ENCODE data around the gene STK32C.

STK32C gene

GRCh38 chr10:132189810-132190422 is 117.8 kb downstream of the STK32C start:
- ChIA-PET POLR2A (no interaction called here), CTCF (no interaction called here)
- TF ChIP-seq BHLHE40 (IDR thresholded peaks at IDR 0.05; ENCODE audit: borderline replicate concordance): no peak
- no peak for TF ChIP-seq PKNOX1 (IDR thresholded peaks at IDR 0.05)
- TF ChIP-seq SP1 (IDR thresholded peaks at IDR 0.05): no peak
- no peak for TF ChIP-seq FOXK2 (IDR thresholded peaks at IDR 0.05)
- no peak for TF ChIP-seq ZNF384 (IDR thresholded peaks at IDR 0.05)
- no peak for TF ChIP-seq ARNT (IDR thresholded peaks at IDR 0.05)
- TF ChIP-seq CTBP1 (IDR thresholded peaks at IDR 0.05; ENCODE audit: borderline replicate concordance): no peak
- no peak for TF ChIP-seq HDGF (IDR thresholded peaks at IDR 0.05; ENCODE audit: borderline replicate concordance)
- no peak for TF ChIP-seq L3MBTL2 (conservative IDR thresholded peaks at IDR 0.05)
- TF ChIP-seq ELF4 (IDR thresholded peaks at IDR 0.05): no peak
- TF ChIP-seq FOXA1 (IDR thresholded peaks at IDR 0.05): no peak
- TF ChIP-seq FOXM1 (IDR thresholded peaks at IDR 0.05; ENCODE audit: borderline replicate concordance): no peak
- no peak for TF ChIP-seq LEF1 (IDR thresholded peaks at IDR 0.05; ENCODE audit: borderline replicate concordance)
- TF ChIP-seq SUZ12 (IDR thresholded peaks at IDR 0.05): no peak
- TF ChIP-seq NFRKB (IDR thresholded peaks at IDR 0.05): no peak
- no peak for TF ChIP-seq TARDBP (IDR thresholded peaks at IDR 0.05)
- DNase-seq (ENCODE audit: extremely low spot score): no peak

GRCh38 chr10:132189016-132189415 is 118.7 kb downstream of the STK32C start:
- POLR2A ChIA-PET: no interaction called here
- TF ChIP-seq FOXM1 (IDR thresholded peaks at IDR 0.05; ENCODE audit: borderline replicate concordance): no peak
- no peak for TF ChIP-seq CTBP1 (IDR thresholded peaks at IDR 0.05; ENCODE audit: borderline replicate concordance)
- no peak for TF ChIP-seq HDGF (IDR thresholded peaks at IDR 0.05; ENCODE audit: borderline replicate concordance)
- no peak for TF ChIP-seq SUZ12 (IDR thresholded peaks at IDR 0.05)
- TF ChIP-seq TARDBP (IDR thresholded peaks at IDR 0.05): no peak
- no peak for TF ChIP-seq FOXA1 (IDR thresholded peaks at IDR 0.05)
- no peak for TF ChIP-seq ZNF384 (IDR thresholded peaks at IDR 0.05)
- TF ChIP-seq BHLHE40 (IDR thresholded peaks at IDR 0.05; ENCODE audit: borderline replicate concordance): no peak
- TF ChIP-seq NFRKB (IDR thresholded peaks at IDR 0.05): no peak
- no peak for TF ChIP-seq L3MBTL2 (conservative IDR thresholded peaks at IDR 0.05)
- TF ChIP-seq ARNT (IDR thresholded peaks at IDR 0.05): no peak
- DNase-seq (ENCODE audit: extremely low spot score): no peak
- CTCF ChIA-PET: no interaction called here

- CTCF ChIA-PET: no interaction called here
Observed at GRCh38 chr10:132188331-132188730, 119.4 kb downstream of the STK32C start.

GRCh38 chr10:132187430-132188138 is 120.2 kb downstream of the STK32C start:
- ChIA-PET CTCF (no interaction called here), POLR2A (no interaction called here)
- no peak for TF ChIP-seq NFRKB (IDR thresholded peaks at IDR 0.05)
- TF ChIP-seq ZNF384 (IDR thresholded peaks at IDR 0.05): no peak
- no peak for TF ChIP-seq TARDBP (IDR thresholded peaks at IDR 0.05)
- TF ChIP-seq SP1 (IDR thresholded peaks at IDR 0.05): no peak
- no peak for TF ChIP-seq FOXA1 (IDR thresholded peaks at IDR 0.05)
- no peak for TF ChIP-seq FOXK2 (IDR thresholded peaks at IDR 0.05)
- TF ChIP-seq HDGF (IDR thresholded peaks at IDR 0.05; ENCODE audit: borderline replicate concordance): no peak
- TF ChIP-seq PKNOX1 (IDR thresholded peaks at IDR 0.05): no peak
- TF ChIP-seq ELF4 (IDR thresholded peaks at IDR 0.05): no peak
- DNase-seq (ENCODE audit: extremely low spot score): peak; percentile 53

More at GRCh38 chr10:132188331-132188730, 119.4 kb downstream of the STK32C start:
- POLR2A ChIA-PET: no interaction called here
- TF ChIP-seq FOXA1 (IDR thresholded peaks at IDR 0.05) (no peak), TARDBP (IDR thresholded peaks at IDR 0.05) (no peak), BHLHE40 (IDR thresholded peaks at IDR 0.05; ENCODE audit: borderline replicate concordance) (no peak), PKNOX1 (IDR thresholded peaks at IDR 0.05) (no peak), L3MBTL2 (conservative IDR thresholded peaks at IDR 0.05) (no peak), HDGF (IDR thresholded peaks at IDR 0.05; ENCODE audit: borderline replicate concordance) (no peak), NFRKB (IDR thresholded peaks at IDR 0.05) (no peak), CTBP1 (IDR thresholded peaks at IDR 0.05; ENCODE audit: borderline replicate concordance) (no peak)
- DNase-seq (ENCODE audit: extremely low spot score): no peak

GRCh38 chr10:132186488-132187429 is 121.0 kb downstream of the STK32C start, which contains the start of gene DPYSL4:
Gene DPYSL4 (plus strand): TSS chr10:132186948. CDS start chr10:132187064, 116 bp downstream.
- DNase-seq (ENCODE audit: extremely low spot score): peak; percentile 97
- TF ChIP-seq SP1 (IDR thresholded peaks at IDR 0.05): no peak
- TF ChIP-seq ELF4 (IDR thresholded peaks at IDR 0.05): no peak
- TF ChIP-seq ARNT (IDR thresholded peaks at IDR 0.05): no peak
- TF ChIP-seq HDGF (IDR thresholded peaks at IDR 0.05; ENCODE audit: borderline replicate concordance): no peak
- no peak for TF ChIP-seq FOXA1 (IDR thresholded peaks at IDR 0.05)
- TF ChIP-seq PKNOX1 (IDR thresholded peaks at IDR 0.05): no peak
- POLR2A ChIA-PET: no interaction called here
- CTCF ChIA-PET: no interaction called here

Data from HEK293T (cell line).